Stimulated activated CD4-positive, alpha-beta T cell treated with anti-CD3 and anti-CD28 coated beads, Interleukin-4, amount 100 ng/mL, for 48 hours (primary cell): Measurements from ENCODE around the gene LRP6.
"Not testable (repeated sequence)": the region's sequence is repeated elsewhere in the genome, so short reads cannot be mapped to it uniquely, and the experiment has no call there.

Experiments used
- DNase-seq, 2 donors: peaks; one replicate each; pipeline ENCODE4 v3.0.0-alpha.2; 2020; ENCODE audit warnings: low read depth in 2 of 2

LRP6 gene

DNA sequence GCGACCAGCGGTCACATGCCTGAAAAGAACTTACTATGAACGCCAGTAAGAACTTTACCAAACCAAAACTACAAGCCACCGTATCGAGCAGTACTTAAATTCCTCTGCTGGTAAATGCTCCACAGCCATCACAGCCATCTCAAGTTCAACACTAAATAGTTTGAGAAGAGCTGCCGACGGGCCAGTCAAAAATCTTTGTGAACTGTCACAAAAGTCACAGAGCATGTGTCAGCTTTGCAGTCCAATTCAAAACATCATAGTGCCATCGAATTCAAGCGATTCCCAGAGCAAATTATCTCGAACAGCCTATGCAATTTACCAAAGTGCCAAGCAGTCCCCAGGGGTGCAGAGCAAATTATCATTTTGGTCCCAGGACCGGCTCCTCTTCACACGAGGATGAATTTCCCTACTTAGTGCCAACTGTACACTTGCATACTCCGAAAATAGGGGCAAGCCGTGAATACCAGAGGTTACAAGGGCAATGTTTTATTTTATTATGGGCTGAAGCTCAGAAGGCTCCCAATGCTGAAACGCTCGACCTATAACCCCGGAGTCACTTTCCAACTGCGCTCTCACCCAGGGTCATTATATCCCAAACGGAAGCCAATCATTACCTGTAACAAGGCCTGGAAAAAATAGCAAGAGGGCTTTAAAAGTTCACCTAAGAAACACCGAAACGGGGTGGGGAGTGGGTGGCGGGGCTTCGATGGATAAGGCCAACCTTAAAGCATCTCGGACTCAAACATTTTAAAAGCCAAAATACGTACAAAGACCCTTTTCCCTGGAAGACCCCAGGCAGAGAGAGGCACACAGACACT, 1.1 kb downstream of the LRP6 start:
- DNase-seq: no peak

DNA sequence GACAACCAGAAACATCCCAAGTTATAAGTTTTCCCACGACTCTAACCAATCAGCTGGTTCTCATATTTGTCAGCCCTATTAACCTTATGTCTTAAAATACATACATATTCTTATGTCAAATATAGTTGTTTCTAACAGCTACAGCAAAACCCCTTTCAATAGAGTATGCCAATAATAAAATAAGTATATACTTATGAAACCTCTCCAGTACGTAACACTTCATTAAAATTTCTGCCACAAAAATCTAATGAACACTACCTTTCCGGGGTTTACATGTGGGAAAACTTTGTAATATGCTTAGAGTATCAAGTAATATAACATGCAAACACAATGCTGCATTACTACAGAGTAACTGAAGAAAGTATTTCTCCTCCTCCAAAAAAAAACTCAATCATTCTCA, 1.8 kb downstream of the LRP6 start:
- DNase-seq: no peak

DNA sequence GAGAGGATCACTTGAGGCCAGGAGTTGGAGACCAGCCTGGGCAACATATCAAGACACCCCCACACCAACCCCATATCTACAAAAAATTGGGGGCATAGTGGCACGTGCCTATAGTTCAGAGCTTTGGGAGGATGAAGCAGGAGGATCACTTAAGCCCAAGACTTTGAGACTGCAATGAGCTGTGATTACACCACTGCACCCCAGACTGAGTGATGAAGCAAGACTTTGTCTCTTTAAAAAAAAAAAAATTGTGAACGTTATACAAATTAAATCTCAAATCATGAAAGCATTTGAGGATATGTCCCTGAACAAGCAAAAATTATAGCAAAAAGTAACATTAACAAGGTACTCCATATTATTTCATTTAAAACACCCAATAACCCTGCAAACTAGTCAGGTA, 2.9 kb downstream of the LRP6 start:
- DNase-seq: no peak

DNA sequence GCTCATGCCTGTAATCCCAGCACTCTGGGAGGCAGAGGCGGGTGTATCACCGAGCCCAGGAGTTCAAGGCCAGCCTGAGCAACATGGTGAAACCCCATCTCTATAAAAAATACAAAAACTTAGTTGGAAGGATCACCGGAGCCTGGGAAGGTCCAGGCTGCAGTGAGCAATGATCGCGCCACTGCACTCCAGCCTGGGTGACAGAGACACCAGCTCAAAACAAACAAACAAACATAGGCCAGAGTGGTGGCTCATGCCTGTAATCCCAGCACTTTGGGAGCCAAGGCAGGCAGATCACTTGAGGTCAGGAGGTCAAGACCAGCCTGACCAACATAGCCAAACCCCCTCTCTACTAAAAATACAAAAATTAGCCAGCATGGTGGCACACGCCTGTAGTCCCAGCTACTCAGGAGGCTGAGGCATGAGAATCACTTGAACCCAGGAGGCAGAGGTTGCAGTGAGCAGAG, 10.5 kb downstream of the LRP6 start:
- not testable (repeated sequence) for DNase-seq

DNA sequence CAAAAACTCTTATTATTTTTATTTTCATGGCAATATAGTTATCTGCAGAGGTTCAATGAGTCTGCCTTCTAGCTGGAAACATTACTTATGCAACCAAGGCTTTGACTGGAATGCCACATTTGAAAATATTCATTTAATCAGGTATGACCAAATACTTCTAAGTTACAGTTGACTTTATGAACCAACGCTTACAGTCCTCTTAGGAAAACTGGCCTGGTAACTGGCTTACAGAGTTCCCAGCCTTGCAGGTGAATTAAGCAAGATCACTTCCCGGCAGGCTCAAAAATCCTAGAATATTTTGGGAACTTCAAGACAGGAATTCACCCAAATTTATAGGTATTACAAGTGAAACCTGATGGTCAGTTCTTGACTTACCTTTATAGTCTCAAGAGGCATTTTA, 12.3 kb downstream of the LRP6 start:
- DNase-seq: no peak

DNA sequence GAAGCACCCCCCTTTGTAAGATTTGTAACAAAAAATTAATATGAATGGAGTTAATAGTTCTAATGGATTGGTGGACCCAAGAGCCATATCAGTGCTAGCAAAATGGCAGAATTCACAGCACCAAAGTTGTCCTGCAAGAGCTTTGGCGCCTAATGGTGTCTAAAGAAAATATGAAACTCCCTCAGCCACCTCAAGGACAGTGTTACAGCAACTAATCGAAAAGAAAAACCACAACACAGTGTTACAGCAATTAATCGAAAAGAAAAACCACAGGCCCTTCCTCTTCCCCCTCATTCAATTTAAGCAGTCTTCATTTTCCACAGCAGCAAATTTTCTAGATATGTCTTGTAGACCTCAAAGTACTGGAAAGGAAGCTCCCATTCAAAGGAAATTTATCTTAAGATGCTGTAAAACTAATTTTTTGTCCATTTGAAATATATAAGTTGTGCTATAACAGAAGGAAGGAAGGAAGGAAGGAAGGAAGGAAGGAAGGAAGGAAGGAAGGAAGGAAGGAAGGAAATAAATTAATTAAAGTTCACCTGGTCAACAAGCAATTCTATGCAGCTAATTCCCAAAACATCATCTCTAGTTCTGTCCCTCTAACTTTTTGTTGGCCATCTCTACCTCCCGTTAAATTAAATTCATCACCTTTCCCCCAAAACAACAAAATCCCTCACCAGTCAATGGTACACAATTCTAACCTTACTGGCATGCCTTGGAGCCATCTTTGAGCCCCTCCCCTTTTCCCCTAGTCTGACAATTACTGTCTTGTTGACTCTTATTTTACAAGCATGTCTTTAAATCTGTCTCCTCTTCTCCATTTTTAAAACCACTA, 17.4 kb downstream of the LRP6 start:
- DNase-seq: no peak

DNA sequence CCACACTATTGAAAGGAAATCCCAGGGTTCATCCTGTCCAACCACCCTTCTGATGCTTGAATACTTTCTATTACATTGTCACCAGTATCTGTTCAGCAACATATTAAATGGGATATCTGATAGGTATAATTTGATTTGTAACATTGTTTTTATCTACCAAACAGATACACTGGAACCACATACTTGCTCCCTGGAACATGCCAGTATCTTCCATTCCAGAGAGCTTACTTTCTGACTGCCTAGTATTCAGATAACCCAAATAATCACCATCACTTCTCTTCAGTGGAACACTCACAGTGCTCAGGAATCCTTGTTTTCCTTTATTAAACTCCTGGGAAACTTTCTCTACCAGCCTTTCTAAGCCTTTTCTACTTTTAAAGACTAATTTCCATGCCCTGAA, 19.3 kb downstream of the LRP6 start:
- DNase-seq: no peak

DNA sequence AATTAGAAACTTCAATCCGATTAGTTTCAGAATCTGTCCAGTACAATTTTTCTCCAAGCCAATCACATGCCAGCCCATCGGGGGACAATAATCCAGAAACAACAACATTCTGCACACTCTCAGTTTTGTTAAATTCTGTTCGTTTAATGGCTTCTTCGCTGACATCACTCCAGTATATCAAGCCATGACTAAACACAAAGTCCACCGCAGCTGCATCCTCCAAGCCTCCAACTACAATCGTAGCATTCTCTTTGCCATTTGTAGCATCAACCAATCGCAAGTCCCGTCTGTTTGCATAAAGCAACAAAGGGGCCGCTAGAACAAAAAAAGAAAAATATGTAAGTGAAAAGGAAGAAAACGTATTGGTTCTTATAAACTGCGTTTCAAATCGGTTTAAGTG, 22.5 kb downstream of the LRP6 start:
- DNase-seq: no peak

DNA sequence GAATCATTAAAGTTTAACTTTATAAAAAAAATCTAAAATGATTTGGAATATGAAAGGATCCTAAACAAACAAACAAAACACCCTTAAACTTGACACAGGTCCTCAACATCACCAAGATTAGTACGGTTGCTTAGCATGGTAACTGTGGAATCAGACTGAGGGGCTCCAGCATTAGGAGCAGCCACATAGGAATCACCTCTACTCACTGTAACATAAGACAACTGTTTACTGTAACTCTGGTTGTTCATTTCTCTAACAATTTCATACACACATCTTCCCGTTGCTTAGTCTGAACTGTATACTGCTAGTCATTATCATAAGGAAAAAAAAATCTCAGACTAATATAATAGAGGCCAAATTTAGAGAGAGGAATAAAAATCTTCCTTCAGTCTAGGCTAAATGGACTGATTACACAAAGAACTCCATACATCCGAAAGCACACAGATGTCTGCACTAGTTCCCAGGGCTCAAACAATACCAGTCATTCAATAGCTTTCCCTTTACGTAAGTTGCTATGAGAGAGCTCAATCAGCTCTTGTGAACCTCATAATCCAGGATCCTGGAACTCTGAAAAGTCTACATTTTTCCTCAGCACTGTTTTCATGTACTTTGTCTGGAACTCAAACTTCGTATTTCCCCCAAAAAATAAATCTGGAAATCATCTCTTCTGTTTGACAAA, 26.0 kb downstream of the LRP6 start:
- DNase-seq: no peak

DNA sequence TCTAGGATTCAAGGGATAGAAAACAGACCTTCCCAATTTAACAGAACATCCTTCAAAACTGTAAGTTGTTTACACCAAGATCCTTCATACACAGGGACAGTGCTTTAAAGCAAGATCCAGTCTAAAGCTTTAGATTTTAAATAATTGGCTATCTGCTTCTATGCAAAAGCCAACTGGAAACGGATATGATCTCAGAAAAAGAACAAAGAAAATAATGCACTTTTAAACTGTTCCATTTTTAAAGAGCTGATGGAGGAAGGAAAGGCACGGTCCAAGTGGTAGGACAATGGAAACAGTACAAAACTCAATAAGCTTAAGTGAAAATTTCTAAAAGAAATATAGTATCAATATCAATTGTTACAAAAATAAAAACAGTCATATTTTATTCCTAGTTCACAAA, 27.7 kb downstream of the LRP6 start:
- DNase-seq: no peak

DNA sequence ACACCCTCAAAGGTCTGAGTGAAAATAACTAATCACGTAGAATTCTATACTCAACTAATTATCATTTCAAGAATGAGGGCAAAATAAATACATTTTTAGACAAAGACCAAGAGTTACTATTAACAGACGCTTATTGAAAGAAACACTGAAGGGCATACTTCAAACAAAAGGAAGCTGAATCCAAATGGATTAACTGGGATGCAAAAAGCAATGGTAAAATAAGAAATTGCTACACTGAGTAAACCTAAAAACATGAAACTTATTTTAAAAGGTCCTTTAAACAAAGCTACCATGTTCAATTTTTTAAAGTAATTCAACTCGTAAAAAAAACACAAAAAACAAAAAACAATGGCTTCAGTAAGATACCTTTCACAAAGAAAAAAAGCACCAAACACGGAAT, 28.2 kb downstream of the LRP6 start:
- no peak for DNase-seq

DNA sequence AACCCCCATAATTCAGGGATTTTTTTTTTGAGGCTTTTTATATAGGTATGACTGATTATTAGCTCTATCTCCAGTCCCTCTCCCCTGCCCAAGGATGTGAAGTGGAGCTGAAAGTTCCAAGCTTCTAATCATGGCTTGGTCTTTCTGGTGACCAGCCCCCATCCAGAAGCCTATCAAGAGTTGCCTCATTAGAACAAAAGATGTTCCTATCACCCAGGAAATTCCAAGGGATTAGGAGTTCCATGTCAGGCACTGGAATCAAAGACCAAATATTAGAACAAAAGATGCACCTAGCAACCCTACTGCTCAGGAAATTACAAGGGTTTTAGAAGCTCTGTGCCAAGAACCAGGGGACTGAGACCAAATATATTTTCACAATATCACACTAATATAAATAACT, 29.9 kb downstream of the LRP6 start:
- no peak for DNase-seq

DNA sequence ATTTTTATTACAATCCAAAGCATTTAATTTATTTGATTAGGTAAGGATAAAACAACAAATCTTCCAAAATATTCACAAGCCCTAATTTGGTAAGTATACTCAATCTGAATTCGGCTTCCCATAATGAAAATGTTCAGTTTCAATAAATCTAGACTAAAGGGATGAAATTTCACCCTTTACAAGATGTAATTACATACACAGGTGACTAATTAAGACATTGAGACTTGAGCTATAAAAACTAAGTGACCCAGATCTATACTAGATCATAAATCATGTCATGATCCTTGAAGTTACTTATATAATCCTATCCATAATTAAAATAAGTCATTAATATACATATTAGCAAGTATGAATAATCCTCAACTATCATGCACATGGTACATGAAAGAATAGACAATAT, 36.6 kb downstream of the LRP6 start:
- no peak for DNase-seq

DNA sequence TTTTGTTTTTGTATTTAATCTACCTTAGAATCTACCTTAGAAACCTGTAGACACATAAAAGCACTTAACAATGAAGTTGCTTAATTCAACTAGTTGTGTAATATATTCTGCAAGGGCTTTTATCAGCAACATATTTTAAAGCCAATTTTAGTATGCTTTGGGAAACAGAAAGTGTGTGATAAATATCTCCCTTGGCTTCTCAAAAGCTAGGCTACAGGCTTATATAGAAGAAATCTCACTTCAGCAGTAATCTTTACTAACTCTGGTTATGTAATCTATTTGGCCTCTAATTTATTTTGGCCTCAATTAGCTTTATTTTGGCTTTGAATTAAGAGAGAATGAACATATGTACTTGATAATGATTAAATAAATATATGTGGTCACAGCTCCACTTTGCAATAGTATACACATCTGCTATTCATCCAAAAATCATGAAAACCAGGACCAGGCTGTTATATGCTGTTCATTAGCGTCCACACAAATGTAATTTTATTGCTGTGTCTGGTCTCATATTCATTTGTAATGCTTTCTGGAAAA, 37.2 kb downstream of the LRP6 start:
- no peak for DNase-seq

DNA sequence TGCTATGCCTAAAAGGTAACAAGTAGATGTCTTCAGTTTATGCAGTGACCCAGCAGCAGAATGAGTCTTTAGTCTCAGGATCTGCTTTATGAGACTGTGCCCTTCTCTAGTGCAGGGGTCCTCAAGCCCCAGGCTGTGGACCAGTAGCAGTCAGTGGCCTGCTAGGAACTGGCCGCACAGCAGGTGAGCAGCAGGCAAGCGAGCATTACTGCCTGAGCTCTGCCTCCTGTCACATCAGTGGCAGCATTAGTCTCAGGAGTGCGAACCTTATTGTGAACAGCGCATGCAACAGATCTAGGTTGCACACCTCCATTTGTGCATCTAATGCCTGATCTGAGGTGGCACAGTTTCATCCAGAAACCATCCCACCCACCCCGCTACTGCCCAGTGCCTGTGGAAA, 38.4 kb downstream of the LRP6 start:
- no peak for DNase-seq

DNA sequence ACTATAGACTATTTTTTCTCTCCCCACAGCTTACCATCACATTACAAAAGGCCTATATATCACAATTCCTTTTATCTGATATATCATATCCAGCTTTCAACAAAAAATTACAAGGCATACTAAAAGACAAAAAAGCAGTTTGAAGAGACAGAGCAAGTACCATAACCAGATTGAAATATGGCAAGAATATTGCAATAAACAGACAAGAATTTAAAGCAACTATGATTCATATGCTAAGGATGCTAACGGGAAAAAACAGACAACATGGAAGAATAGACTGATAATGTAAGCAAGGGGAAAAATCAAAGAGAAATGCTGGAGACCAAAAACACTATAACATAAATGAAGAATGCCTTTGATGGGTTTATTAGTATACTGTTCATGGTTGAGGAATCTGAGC, 40.7 kb downstream of the LRP6 start:
- DNase-seq: no peak

DNA sequence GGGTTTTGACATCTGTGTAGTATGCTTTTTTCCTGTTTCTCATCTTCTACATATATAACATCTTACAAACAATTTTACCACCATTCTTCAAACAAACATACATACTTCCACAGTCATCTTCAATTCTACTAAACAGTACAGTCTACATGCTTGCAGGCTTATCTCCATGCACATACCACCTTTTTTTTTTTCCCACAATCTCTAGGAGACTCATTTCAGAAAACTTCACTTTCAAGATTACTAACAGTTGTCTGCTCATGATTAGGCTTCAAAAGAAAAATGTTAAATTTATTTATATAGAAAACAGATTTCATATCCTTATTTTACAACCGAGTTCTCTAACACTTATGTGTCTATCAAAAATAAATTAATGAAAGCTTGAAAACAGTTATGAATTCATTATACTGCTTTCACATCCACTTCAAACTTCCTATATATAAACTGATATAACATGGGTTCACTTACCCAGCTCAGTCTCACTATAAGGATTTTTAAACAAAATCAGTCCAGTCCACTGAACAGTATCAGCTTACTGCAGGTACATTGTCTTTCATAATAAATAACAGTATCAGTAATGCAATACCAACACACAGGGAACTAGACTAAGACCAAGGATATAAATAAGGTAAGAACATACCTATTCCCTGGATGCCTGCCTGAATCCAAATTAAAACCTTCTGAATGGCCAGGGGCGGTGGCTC, 42.5 kb downstream of the LRP6 start:
- no peak for DNase-seq

DNA sequence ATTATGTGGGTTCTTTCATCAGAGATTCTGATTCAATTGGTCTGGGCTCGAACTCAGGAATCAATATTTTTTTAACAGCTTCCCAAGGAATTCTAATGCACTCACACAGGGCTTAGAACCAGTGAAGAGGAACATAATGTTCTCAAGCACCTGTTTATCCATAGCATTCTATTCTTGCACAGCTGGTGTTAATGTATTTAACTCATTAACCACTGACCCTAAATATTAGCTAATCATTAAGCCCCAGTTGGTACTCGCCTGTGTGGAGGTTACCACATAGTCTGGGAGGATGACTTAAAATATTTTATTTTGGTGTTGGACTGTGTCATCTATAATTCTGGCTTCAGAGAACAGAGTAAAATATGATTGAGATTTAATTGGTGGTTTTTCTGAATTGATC, 45.3 kb downstream of the LRP6 start:
- no peak for DNase-seq

DNA sequence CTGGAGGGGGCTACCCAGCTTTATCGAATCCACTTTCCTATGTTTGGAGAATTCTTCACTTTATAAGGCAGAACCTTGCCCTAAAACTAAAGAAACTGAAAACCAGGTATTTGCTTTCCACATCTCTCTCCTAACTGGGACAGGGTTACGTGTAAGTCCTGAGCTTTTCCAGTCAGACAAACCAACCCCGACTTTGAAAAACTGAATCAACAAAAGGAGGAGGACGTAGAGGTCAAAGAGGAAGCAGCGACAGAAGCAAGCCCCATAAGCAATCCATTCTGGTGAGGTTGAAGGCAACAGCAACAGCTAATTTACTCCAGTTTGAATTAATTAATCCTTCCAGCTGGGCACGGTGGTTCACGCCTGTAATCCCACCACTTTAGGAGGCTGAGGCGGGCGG, 47.2 kb downstream of the LRP6 start:
- DNase-seq: no peak

DNA sequence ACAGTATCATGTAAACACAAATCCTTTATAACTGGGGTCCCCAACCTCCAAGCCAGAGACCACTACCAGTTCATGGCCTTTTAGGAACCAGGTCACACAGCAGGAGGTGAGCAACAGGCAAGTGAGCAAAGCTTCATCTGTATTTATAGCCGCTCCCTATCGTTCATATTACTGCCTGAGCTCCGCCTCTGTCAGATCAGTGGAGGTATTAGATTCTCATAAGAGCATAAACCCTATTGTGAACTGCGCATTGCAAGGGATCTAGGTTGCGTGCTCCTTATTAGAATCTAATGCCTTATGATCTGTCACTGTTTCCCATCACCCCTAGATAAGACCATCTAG, 49.9 kb downstream of the LRP6 start:
- no peak for DNase-seq

DNA sequence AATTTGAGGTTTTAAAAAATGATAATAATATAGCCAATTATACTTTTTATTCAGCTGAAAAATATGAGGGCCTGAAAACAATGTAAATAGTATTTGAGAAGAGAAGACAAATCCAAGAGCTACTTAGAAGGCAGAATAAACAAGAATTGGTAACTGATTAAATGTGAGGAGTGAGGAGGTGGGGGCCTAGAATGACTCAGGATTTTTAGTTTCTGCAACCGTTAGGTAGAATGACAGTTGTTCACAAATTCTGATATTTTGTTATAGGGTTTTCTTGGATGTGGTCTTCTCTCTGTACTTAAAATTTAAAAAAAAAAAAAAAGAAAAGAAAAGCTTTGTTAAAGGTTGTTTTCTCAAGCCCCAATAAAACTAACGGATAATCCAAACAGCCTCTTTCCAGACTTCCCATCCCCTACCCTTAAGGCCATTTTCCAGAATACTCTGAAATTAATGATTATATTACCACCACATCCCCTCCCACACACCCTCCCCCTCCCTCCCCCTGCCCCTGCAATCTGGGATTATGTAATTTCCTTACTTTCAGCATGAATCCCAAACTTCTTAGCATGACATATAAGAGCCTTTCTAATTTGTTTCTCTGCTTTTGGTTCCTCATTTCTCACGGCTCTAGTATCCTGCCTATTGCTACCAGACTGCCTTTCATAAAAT, 50.4 kb downstream of the LRP6 start:
- DNase-seq: no peak
